Heart left ventricle (tissue), 16 donors: ENCODE results near the gene CRISPLD2. TPM values are rescaled to one million over a fixed set of nuclear protein-coding genes. Genes with fewer than 3 reads are reported as not detected.

Experiments
- ATAC-seq, 4 donors: fragments of 200-7000 bp; cut with Tn5 transposase; one replicate each; pipeline ENCODE4 v1.9.1; 2020 to 2022; ENCODE audit warnings: moderate library complexity in 4 of 4, mild to moderate bottlenecking in 3 of 4, moderate number of reproducible peaks in 1 of 4
- DNase-seq, 5 donors: peaks; one replicate each; pipeline ENCODE4 v3.0.0-alpha.2; 2020
- H3K27ac ChIP-seq, 12 donors: fragments of 200-600 bp; sonication (generic) in 4 of 12; one replicate each; pipeline versions ENCODE4 v1.5.0 to v1.8.0; 2016 to 2022; ENCODE audit warnings: mild to moderate bottlenecking in 2 of 12
- H3K27me3 ChIP-seq, 9 donors: fragments of 200-600 bp; sonication (generic) in 2 of 9; one replicate each; pipeline versions ENCODE4 v1.5.1 to v1.8.0; 2016 to 2022; ENCODE audit warnings: mild to moderate bottlenecking in 3 of 9
- H3K36me3 ChIP-seq, 9 donors: fragments of 200-600 bp; sonication (generic) in 2 of 9; one replicate each; pipeline versions ENCODE4 v1.5.0 to v1.8.0; 2018 to 2022; ENCODE audit warnings: mild to moderate bottlenecking in 2 of 9
- H3K4me1 ChIP-seq, 12 donors: fragments of 200-600 bp; sonication (generic) in 4 of 12; one replicate each; pipeline versions ENCODE4 v1.5.0 to v1.8.0; 2016 to 2022; ENCODE audit warnings: mild to moderate bottlenecking in 3 of 12
- H3K4me3 ChIP-seq, 12 donors: fragments of 200-600 bp; sonication (generic) in 4 of 12; one replicate each; pipeline versions ENCODE4 v1.5.0 to v1.8.0; 2017 to 2022; ENCODE audit warnings: mild to moderate bottlenecking in 9 of 12, moderate library complexity in 4 of 12
- H3K9me3 ChIP-seq, 12 donors: fragments of 200-600 bp; sonication (generic) in 4 of 12; one replicate each; pipeline versions ENCODE4 v1.5.0 to v1.8.0; 2016 to 2022; ENCODE audit warnings: mild to moderate bottlenecking in 1 of 12
- POLR2A ChIP-seq, 2 donors: fragments of 450-650 bp; IDR thresholded peaks; one replicate each; pipeline ENCODE4 v1.6.1; 2017; ENCODE audit warnings: antibody characterized with exemption in 2 of 2, mild to moderate bottlenecking in 2 of 2, moderate library complexity in 2 of 2
- WGBS, 4 donors: extraction: QIAGEN DNeasy Blood & Tissue Kit in 2 of 4; methylation state at CpG; one replicate each; pipeline versions ENCODE4 v1.1.5 to v1.1.7; 2013 to 2018; 5-methylcytosine and 5-hydroxymethylcytosine counted together
- intact Hi-C, 10 donors: fragments of 100-400 bp; cut with DNase I; formaldehyde crosslinking; loops; one replicate each; pipeline versions ENCODE4 v1.11.1 to v1.14.2; 2022
- polyA plus RNA-seq, 2 donors: library from polyadenylated mRNA; stranded (reverse); fragments of 200-250 nt; gene quantifications; one replicate each; pipeline ENCODE4 v1.2.3, GENCODE V29; 2013
- total RNA-seq, 9 donors: library from RNA; depleted of rRNA in 2 of 9; stranded (reverse); fragments of >200 nt in 2 of 9; fragmentation: NEBNext Ultra II Directional in 3 of 9; extraction: Animal tissue kit (Norgen Biotek cat#: 25700) in 3 of 9; gene quantifications; one replicate each; pipeline versions ENCODE4 v1.1.0 to v1.2.4, GENCODE V29; 2016 to 2023
- TF ChIP-seq, protein P1 (sequence below), 12 donors: fragments of 200-600 bp; sonication (generic) in 4 of 12; IDR thresholded peaks; one replicate each; pipeline versions ENCODE4 v1.5.0 to v1.8.0; 2018 to 2022; ENCODE audit warnings: antibody characterized with exemption in 12 of 12, mild to moderate bottlenecking in 5 of 12
- donor health status: ischemic (EF 13 %, LVEDD 7.1; RV severe dilation, severe dysfunction).
- donor health status: healthy with polysubstance abuse.
- donor health status: DM: no; HTN: yes; CAD: no.
- donor health status: DM: no; HTN: no; CAD: no.
- donor health status: ischemic (EF 25% LVEDD 6.9; RV normal size, moderate dysfunction).
- donor health status: ischemic (EF 25% LVEDD 5.7; RV mildly dilated, moderate dysfunction).
- donor health status: healthy.
- donor health status: DM: yes; HTN: yes; CAD: no.
- donor health status: ischemic (EF 35%, LVEDD 5.7; RV mildly dilated, moderate dysfunction).
- donor health status: nonischemic (EF 11% LVEDD 7.7; RV severe dilation, severe dysfunction).
- donor health status: DM: yes; HTN: yes; CAD: no.
- donor health status: PGD.
- donor health status: ischemic (EF 29% LVEDD 5.4; RV normal size, mild dysfunction).
- donor health status: nonischemic (EF 23%, LVEDD 6.1; RV moderate dilation, normal function).

The CRISPLD2 gene
- total and polyA plus RNA-seq, 11 donors = 8.0 to 153 (median 12.9) TPM

DNA sequence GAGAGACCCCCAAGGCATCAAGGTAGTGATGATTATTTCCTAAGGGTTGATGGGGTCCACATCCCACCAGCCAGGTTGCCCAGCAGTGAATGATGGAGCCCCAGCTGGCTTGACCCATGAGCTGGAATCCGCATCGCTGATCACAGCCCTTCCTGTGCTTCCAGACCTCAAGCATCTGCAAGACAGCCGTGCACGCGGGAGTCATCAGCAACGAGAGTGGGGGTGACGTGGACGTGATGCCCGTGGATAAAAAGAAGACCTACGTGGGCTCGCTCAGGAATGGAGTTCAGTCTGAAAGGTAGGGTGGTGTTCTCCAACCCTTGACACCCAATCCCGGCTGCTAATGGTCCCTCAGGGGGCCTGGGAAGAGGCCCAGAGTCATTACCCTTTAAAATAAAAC lies 69.3 kb downstream of the CRISPLD2 start:
- peaks cover 0 to 10% (median 0%) of the 10 kb centered on the region in 9 donors for H3K27me3 ChIP-seq
- WGBS, 4 donors = 63 to 72% (median 66%) methylated on average over 12 of the region's 12 CpGs
- H3K9me3 ChIP-seq = no peaks in the 10 kb centered on the region
- no peak overlapping the region for H3K27ac ChIP-seq
- intact Hi-C loops = no loop called here
- no peak overlapping the region for H3K4me3 ChIP-seq
- H3K36me3 ChIP-seq = peaks cover 0 to 17% (median 7%) of the 10 kb centered on the region in 9 donors
- DNase-seq (no peak), ATAC-seq (no peak)
- TF ChIP-seq, protein P1, sequence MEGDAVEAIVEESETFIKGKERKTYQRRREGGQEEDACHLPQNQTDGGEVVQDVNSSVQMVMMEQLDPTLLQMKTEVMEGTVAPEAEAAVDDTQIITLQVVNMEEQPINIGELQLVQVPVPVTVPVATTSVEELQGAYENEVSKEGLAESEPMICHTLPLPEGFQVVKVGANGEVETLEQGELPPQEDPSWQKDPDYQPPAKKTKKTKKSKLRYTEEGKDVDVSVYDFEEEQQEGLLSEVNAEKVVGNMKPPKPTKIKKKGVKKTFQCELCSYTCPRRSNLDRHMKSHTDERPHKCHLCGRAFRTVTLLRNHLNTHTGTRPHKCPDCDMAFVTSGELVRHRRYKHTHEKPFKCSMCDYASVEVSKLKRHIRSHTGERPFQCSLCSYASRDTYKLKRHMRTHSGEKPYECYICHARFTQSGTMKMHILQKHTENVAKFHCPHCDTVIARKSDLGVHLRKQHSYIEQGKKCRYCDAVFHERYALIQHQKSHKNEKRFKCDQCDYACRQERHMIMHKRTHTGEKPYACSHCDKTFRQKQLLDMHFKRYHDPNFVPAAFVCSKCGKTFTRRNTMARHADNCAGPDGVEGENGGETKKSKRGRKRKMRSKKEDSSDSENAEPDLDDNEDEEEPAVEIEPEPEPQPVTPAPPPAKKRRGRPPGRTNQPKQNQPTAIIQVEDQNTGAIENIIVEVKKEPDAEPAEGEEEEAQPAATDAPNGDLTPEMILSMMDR (IDR thresholded peaks at IDR 0.05) = no peak
- TF ChIP-seq POLR2A (IDR thresholded peaks at IDR 0.05) = no peak
- peaks cover 0 to 35% (median 13%) of the 10 kb centered on the region in 12 donors for H3K4me1 ChIP-seq

DNA sequence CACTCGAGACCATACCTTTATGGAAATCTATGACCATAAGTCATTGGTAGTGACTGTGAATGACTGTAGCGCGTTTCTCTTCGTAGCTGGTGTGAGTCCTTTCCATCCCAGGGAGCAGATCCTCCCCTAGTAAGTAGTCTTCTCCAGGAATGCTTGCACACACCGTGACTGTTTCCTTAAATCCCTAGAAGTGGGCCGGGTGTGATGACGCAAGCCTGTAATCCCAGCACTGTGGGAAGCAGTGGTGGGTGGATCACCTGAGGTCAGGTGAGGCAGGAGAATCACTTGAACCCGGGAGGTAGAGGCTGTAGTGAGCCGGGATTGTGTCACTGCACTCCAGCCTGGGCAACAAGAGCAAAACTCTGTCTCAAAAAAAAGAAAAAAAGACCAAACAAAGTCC lies 70.6 kb downstream of the CRISPLD2 start:
- WGBS, 4 donors = 92 to 97% (median 94%) methylated on average over 9 of the region's 9 CpGs
- Histone ChIP-seq H3K9me3 (no peaks in the 10 kb centered on the region), H3K27ac (peak overlapping the region in 1 of 12 donors; percentile 22), H3K4me1 (peaks cover 0 to 25% (median 2%) of the 10 kb centered on the region in 12 donors), H3K27me3 (peaks cover 0 to 10% (median 0%) of the 10 kb centered on the region in 9 donors), H3K4me3 (no peak overlapping the region), H3K36me3 (peaks cover 0 to 21% (median 7%) of the 10 kb centered on the region in 9 donors)
- ATAC-seq = no peak
- intact Hi-C loops = no loop called here
- DNase-seq = no peak
- TF ChIP-seq, protein P1 (IDR thresholded peaks at IDR 0.05) = no peak
- TF ChIP-seq POLR2A (IDR thresholded peaks at IDR 0.05) = no peak

DNA sequence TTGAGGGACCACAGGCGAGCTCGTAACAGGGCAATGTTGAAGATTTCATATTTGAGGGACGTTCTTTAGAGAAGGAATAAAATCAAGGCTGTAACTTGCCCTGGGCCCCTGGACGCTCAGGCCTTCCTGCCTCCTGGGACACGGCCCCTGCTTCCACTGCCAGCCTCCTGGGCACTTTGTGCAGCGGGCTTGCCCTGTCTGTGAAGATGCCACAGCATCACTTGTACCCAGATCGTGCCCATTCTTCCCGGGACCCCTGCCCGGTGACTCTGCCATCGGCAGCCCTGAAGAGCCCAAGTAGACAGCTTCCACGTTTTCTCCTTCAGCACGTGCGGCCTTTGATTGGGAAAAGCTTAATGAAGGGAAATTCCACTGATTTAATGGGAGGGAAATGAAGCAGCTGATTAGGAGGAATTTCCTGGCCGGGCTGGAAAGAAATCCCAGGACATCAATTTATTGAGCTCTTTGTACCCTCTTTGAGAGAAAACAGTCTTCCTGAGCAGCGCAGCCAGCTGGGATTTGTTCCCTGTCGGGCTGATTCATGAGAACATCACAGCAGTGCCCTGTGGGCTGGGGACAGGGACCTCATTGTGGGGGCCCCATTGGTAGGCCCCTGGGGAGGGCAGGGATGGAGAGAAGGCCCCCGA lies 71.5 kb downstream of the CRISPLD2 start:
- Histone ChIP-seq H3K4me3 (no peak overlapping the region), H3K9me3 (no peaks in the 10 kb centered on the region), H3K4me1 (peaks cover 0 to 22% (median 1%) of the 10 kb centered on the region in 12 donors), H3K27me3 (peaks cover 0 to 10% (median 0%) of the 10 kb centered on the region in 9 donors), H3K27ac (peak overlapping the region in 7 of 12 donors; percentile 13 to 50 (median 24)), H3K36me3 (peaks cover 0 to 21% (median 7%) of the 10 kb centered on the region in 9 donors)
- peak in 2 of 5 donors; percentile 43 to 53 for DNase-seq
- WGBS, 4 donors = 56 to 68% (median 67%) methylated on average over 17 of the region's 17 CpGs
- peak in 2 of 4 donors; percentile 38 to 41 for ATAC-seq
- intact Hi-C loops = no loop called here
- TF ChIP-seq POLR2A (IDR thresholded peaks at IDR 0.05) = no peak
- TF ChIP-seq, protein P1 (IDR thresholded peaks at IDR 0.05) = no peak

DNA sequence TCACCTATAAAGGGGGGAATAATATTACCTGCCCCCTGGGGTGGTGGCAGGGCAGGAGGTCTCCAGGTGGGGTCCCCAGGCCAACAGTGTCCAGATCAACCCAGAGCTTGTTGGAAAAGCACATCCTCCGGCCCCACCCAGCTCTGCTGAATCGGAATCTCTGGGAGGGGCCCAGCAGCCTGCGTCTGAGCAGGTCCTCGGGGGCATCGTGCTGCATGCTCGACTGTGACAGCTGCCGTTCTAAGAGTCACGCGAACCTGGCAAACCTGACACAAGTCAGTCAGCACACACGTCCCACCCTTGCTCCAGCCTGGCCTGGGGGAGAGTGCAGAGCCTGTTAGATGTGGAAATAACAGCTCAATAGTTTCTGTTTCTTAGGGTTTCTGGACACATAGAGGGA lies 72.3 kb downstream of the CRISPLD2 start:
- ATAC-seq (peak in 3 of 4 donors; percentile 5 to 20 (median 11)), DNase-seq (peak in 1 of 5 donors; percentile 49)
- Histone ChIP-seq H3K9me3 (no peaks in the 10 kb centered on the region), H3K27ac (peak overlapping the region in 3 of 12 donors; percentile 15 to 49 (median 22)), H3K27me3 (peaks cover 0 to 10% (median 0%) of the 10 kb centered on the region in 9 donors), H3K36me3 (peaks cover 0 to 17% (median 3%) of the 10 kb centered on the region in 9 donors), H3K4me3 (no peak overlapping the region), H3K4me1 (peaks cover 0 to 29% (median 1%) of the 10 kb centered on the region in 12 donors)
- intact Hi-C loops = no loop called here
- WGBS, 4 donors = 44 to 77% (median 55%) methylated on average over 4 to 10 of the region's 10 CpGs
- TF ChIP-seq, protein P1 (IDR thresholded peaks at IDR 0.05) = no peak
- no peak for TF ChIP-seq POLR2A (IDR thresholded peaks at IDR 0.05)
